ENCODE measurements around the gene NFATC1.

Gene NFATC1

DNA sequence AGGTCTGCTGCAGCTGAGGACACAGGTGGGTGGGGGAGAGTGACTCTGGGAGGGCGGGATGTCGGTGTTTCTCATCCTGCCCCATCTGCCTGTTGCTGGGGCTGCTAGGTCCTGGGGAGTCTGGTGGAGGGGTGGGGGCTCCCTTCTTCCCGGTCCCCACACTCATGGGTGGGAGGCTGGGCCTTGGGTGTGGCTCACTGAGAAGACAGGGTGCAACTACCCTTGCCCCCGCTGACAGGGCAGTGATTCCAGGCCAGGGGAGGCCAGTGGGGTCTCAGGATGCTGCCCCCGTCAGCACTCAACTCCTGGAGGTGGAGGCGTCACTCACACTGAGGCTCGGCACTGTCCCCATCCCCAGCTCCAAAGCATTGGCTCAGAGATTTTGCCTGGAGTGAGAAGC lies 7.7 kb upstream of the NFATC1 start:
- no peak for DNase-seq (ENCODE audit: low read depth in 2 of 2, low spot score in 1 of 2)

GRCh38 chr18:79389689-79390088 lies 6.0 kb upstream of the NFATC1 start:
- DNase-seq (ENCODE audit: low read depth in 2 of 2, low spot score in 1 of 2) = no peak

GRCh38 chr18:79392226-79392625 lies 3.5 kb upstream of the NFATC1 start:
- DNase-seq (ENCODE audit: low read depth in 2 of 2, low spot score in 1 of 2) = no peak

- DNase-seq (ENCODE audit: low read depth in 2 of 2, low spot score in 1 of 2) = no peak
Observed at GRCh38 chr18:79393181-79393634, 2.5 kb upstream of the NFATC1 start.

DNA sequence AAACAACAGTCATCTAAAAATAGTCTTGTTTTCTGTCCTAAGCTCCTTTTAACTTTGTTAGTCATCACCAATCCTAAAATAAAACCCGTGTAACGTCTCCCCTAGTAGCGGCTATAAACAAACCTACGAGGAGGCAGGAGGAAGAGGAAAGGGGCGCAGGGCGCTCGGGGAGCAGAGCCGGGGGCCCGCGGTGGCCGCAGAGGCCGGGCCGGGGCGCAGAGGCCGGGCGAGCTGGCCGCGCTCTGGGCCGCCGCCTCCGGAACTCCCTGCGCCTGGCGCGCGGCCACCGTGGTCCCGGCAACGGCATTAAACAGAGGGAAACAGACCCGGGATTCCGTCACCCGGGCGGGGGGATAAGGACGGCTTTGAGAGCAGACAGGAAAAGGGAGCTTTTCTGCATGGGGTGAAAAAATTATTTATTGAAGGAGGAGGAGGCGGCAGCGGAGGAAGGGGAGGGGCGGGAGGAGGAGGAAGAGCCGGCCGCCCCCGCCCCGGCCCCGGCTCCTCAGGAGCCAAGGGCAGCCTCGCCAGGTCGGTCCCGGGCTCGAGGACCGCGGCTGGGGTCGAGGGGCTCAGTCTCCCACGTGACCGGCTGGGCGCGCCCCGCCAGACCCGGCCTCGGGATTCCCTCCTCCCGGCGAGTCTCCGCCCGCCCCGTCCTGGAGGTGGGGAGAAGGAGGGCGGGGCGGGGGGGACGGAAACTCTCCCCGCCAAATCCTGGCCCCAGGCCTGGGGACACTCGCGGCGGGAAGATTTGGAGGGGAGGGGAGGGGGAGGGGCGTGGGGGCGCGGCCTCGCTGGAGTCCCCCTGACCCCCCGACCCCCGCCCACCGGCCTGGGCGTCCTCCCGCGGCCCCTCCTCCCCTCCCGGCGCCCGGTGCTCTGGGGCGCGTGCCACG lies 1.8 kb upstream of the NFATC1 start:
- no peak for DNase-seq (ENCODE audit: low read depth in 2 of 2, low spot score in 1 of 2)

GRCh38 chr18:79394534-79395307 lies 1.0 kb upstream of the NFATC1 start:
- peak; percentile 39 to 71 for DNase-seq (ENCODE audit: low read depth in 2 of 2, low spot score in 1 of 2)

DNA sequence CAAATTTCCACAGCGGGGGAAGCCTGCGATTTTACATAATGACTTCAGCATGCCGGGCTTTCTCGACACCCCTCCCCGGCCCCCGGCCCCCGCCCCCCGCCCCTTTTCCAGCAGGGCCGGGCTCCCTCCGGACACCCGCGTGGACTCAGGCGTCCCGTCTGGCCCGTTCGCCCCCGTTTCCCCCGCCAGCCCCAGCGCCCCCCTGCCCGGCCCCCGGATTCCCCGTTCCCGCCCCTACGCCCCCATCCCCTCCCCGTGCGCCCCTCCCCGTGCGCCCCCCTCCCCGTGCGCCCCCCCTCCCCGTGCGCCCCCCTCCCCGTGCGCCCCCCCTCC lies 456 bp upstream of the NFATC1 start:
- no peak for DNase-seq (ENCODE audit: low read depth in 2 of 2, low spot score in 1 of 2)

- no peak for DNase-seq (ENCODE audit: low read depth in 2 of 2, low spot score in 1 of 2)
Observed at GRCh38 chr18:79396431-79397246, 909 bp downstream of the NFATC1 start.

DNA sequence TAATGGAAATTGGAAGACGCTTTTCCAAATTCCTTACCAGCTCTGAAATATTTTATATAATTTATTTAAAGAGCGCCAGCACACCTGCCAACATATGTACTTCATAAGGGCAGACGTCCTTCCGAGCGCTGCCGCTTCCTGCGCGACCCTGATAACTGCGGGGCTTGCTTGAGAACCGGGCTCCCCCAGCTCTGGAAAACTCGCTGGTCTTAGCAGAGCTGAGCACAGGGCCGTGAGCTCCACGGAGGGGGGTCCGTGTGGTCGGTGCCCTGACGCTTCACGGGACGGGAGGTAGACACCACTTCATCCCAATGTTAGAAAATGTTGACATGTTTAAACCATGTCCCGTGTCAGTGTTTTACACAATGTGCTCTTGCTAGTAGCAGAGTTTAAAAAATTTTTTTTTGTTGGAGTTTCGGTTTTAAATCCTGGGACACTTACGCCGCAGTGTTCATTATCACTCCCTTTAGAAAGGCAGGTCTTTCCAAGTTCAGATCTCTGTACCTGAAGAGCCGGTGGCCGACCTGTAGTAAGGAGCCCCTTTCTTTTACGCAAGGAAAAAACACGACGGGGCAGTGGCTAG lies 1.6 kb downstream of the NFATC1 start:
- no peak for DNase-seq (ENCODE audit: low read depth in 2 of 2, low spot score in 1 of 2)

GRCh38 chr18:79397830-79398761 lies 2.4 kb downstream of the NFATC1 start:
- no peak for DNase-seq (ENCODE audit: low read depth in 2 of 2, low spot score in 1 of 2)

DNA sequence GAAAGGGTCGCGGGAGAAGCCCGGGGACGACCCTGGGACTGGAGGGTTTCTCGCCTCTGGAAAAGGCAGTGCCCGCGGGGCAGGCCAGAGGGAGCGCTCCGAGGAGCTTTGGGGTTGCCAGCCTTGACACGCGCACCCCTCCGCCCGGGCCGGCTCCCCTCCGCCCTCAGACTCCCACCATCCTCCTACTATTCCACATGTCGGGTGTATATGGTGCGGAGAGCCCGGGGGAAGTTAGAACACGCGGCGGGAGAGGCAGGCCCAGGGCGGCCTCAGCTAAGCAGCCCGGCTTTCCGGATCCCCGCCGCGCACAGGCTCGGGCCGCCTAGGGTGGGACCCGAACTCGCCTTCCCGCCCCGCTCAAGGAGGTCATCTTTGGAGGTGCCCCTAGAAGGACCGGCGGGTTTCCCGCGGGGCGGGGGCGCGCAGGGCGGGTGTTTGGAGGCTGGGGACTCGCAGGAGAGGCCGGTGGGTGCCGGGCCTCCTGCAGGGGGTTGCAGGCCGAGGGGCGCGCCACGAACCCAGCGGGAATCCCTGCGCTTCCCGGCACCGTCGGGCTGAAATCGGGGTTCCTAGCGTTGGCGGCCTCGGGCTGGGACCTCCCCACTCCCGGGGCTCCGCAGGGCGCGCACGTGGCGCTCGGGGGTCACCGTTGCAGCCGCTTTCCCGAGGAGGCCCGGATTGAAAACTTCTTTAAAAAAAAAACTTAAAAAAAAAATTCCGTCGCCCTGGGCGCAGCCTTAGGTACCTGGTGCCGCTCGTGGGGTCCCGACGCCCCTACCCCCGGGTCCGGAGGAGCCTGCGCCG lies 3.7 kb downstream of the NFATC1 start:
- DNase-seq (ENCODE audit: low read depth in 2 of 2, low spot score in 1 of 2) = no peak

DNA sequence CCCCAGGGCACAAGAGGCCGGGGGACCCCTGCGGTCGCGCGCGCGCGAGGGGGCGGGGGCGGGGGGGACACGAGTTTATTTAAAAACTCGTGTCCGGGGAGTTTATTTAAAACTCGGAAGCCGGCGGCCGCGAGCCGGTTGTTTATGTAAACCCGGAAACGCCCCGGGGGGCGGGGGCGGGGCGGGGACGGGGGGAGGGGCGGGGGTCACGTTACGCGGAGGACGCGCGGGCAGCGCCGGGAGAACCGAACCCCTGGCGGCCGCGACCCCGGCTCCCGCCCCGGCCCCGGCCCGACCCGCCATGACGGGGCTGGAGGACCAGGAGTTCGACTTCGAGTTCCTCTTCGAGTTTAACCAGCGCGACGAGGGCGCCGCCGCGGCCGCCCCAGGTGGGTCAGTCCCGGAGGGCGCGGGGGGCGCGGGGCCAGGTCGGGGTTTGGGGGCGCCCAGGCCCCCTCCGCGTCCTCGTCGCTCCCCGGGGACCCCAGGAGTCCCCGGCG lies 4.4 kb downstream of the NFATC1 start:
- DNase-seq (ENCODE audit: low read depth in 2 of 2, low spot score in 1 of 2) = peak; percentile 43 to 45

DNA sequence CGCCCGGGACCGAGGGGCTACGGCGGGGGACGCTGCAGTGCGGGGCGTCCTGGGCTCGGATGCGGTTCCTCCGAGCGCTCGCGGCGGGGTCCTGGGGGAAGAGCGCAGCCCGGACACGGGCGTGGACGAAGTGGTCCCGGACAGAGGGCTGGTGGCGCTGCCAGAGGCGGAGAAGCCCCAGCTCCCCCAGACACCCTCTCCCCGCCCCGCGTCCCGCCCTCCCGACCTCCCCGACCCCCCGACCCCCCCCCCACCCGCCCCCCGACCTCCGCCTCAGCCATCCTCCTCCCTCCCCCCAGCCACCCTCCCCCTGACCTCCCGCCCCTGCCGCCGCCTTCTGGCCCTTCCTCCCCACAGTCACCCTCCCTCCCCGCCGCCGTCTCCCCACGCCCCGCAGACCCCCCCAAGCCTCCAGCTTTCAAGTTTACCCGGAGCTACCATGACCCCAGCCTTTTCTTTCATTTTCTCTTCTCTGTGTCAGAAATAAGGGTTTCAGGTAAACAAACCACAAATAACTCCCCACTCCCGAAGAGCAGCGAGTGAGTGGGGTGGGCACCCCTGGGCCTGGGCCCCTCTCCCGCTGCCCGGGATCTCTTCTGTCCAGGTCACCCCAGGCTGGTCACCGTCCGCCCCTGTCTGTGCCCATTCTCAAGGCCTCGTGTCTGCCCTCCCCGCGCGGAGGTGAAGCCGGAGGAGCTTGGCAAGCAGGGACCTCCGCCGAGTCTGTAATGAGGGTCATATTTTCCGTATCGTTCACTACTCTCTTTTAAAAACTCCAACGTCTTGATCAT lies 5.1 kb downstream of the NFATC1 start:
- no peak for DNase-seq (ENCODE audit: low read depth in 2 of 2, low spot score in 1 of 2)

- no peak for DNase-seq (ENCODE audit: low read depth in 2 of 2, low spot score in 1 of 2)
Observed at GRCh38 chr18:79401494-79402208, 5.9 kb downstream of the NFATC1 start.

- DNase-seq (ENCODE audit: low read depth in 2 of 2, low spot score in 1 of 2) = no peak
Observed at GRCh38 chr18:79402209-79402576, 6.5 kb downstream of the NFATC1 start.

- no peak for DNase-seq (ENCODE audit: low read depth in 2 of 2, low spot score in 1 of 2)
Observed at GRCh38 chr18:79402977-79403722, 7.4 kb downstream of the NFATC1 start.
